AG09309 (cell line): ENCODE data around the gene ARL16.

ENCODE experiments used
- DNase-seq: peaks from one replicate; pipeline ENCODE4 v3.0.0-alpha.2; 2010; ENCODE audit warnings: low read depth
- H3K4me3 ChIP-seq: 2 replicates; pipeline ENCODE4 v1.5.1; 2011; ENCODE audit warnings: mild to moderate bottlenecking, low read depth, low read length, moderate library complexity; ENCODE audit not compliant: control insufficient read depth
- TF ChIP-seq, protein P1 (sequence below): IDR thresholded peaks from 2 replicates; pipeline ENCODE4 v1.5.1; 2011; ENCODE audit warnings: mild to moderate bottlenecking, low read depth, low read length, inconsistent platforms; ENCODE audit not compliant: insufficient read depth, control insufficient read depth; ENCODE audit errors: missing control alignments

Gene ARL16

DNA sequence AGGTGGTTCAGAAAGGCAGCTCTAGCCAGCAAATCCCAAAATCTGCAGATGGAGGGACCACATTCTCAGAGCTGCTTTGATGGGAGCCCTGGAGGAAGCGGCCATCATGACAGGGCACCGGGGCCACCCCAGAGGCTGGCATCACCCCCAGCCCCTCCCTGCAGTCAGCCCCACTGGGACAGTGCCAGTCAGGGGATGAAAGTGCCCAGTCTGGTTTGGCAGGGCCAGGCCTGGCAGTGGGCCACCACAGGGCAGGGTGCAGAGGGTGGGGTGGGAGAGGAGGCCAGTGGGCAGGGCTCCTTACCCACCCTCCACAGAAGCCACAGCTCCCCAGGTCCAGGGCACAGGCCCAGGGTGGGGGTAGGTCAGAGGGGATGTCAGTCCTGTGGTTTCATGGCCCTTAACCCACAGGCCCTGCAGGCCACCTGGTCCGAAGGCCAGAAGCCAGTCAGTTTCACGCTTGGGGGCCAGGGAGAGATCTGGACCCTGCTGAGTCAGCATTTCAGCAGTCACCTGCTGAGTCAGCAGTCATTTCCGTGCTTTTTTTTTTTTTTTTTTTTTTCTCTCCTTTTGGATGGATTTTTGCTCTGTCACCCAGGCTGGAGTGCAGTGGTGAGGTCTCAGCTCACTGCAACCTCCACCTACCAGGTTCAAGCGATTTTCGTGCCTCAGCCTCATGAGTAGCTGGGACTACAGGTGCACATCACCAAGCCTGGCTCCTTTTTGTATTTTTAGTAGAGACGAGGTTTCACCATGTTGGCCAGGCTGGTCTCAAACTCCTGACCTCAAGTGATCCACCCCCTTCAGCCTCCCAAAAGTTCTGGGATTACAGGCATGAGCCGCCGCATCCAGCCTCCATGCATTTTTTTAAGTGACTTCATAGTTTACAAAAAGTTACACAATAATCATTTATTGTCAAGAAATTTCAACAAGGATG, 38.9 kb upstream of the ARL16 start:
- no peak overlapping the region for H3K4me3 ChIP-seq
- no peak for DNase-seq
- TF ChIP-seq, protein P1, sequence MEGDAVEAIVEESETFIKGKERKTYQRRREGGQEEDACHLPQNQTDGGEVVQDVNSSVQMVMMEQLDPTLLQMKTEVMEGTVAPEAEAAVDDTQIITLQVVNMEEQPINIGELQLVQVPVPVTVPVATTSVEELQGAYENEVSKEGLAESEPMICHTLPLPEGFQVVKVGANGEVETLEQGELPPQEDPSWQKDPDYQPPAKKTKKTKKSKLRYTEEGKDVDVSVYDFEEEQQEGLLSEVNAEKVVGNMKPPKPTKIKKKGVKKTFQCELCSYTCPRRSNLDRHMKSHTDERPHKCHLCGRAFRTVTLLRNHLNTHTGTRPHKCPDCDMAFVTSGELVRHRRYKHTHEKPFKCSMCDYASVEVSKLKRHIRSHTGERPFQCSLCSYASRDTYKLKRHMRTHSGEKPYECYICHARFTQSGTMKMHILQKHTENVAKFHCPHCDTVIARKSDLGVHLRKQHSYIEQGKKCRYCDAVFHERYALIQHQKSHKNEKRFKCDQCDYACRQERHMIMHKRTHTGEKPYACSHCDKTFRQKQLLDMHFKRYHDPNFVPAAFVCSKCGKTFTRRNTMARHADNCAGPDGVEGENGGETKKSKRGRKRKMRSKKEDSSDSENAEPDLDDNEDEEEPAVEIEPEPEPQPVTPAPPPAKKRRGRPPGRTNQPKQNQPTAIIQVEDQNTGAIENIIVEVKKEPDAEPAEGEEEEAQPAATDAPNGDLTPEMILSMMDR = no peak

DNA sequence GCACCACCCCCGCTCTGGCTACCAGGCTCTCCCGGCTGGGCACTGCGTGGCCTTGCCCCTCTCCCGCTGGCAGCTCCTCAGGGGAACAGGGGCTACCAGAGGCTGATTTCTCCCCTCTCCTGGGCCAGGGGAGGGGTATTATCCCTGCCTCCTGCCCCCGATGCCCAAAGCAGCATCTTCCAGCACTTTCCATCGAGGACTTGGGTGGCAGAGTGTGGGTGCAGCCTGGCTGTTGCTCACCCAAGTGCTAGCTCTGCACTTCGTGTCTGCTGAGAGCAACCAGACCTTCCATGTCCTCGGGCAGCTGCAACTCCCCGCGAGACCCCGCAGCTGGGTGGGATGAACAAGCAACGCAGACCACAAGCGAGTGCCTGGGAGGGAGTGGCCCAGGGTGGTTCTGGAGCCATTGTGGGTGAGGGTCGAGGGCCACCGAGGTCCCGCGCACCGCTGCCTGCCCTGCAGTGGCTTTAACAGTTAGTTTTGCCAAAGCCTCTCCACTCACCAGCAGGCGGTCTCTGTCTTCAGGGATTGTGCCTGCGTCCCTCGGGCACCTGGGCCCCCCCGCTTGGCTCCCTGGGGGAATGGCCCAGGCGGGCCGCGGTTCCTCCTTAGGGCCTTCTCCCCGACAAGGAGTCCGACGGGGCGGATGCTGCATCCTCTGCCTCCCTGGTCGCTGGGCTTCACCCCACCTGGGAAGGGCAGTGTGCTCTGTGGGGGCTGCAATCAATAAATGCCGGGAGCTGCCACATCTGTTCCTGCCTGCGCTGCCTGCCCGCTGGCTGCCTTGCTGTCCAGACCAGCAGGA, 36.9 kb upstream of the ARL16 start:
- TF ChIP-seq, protein P1 = no peak
- DNase-seq = no peak
- H3K4me3 ChIP-seq = no peak overlapping the region

DNA sequence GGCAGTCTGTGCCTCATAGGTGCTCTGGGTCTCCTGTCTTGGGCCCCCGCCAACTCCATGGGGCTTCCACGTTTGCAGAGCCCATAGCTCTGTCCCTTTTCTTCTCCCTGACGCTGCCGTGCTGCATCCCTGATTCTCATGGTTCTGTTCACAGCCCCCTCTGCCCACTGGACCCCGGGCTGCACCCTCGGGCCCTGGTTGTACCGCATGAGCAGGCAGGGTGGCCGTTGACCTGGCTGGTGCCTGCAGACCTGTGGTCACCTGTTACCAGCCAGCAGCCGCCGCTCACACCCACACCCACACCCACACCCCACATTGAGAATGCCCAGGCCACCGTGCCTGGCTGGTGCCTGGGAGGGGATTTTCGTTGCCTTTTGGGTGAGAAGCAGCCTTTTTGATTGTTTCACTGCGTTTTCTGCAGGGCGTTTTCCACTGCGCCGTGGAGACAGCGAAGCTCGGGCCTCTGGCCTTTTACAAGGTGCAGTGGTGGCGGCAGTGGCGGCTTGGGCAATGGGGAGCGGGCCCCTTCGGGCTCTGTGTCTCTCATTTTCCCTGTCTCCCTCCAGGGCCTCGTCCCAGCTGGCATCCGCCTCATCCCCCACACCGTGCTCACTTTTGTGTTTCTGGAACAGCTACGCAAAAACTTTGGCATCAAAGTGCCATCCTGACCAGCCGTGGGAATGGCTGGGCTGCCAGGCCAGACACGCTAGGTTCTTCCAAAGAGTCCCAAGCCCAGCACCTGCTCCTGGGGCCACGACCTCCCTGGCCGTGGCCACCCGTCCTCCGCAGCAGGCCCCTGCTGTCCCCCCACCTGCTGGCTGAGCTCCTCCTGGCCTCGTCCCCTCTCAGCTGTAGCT, 36.0 kb upstream of the ARL16 start:
- TF ChIP-seq, protein P1 = no peak
- H3K4me3 ChIP-seq = no peak overlapping the region
- no peak for DNase-seq

DNA sequence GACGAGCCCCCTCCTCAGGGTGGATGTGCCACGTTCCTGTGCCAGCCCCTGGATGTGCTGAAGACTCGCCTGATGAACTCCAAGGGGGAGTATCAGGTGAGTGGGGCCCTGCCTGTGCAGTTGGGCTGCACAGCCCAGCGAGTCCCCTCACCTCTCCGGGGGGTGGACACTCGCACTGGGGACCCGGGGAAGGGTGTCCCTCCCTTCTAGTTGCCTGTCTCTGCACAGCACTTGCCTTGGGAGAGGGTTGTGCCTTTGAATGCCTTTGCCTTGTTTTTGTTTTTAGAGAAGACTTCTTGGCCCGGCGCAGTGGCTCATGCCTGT, 34.1 kb upstream of the ARL16 start:
- no peak for DNase-seq
- no peak overlapping the region for H3K4me3 ChIP-seq
- TF ChIP-seq, protein P1 = no peak

DNA sequence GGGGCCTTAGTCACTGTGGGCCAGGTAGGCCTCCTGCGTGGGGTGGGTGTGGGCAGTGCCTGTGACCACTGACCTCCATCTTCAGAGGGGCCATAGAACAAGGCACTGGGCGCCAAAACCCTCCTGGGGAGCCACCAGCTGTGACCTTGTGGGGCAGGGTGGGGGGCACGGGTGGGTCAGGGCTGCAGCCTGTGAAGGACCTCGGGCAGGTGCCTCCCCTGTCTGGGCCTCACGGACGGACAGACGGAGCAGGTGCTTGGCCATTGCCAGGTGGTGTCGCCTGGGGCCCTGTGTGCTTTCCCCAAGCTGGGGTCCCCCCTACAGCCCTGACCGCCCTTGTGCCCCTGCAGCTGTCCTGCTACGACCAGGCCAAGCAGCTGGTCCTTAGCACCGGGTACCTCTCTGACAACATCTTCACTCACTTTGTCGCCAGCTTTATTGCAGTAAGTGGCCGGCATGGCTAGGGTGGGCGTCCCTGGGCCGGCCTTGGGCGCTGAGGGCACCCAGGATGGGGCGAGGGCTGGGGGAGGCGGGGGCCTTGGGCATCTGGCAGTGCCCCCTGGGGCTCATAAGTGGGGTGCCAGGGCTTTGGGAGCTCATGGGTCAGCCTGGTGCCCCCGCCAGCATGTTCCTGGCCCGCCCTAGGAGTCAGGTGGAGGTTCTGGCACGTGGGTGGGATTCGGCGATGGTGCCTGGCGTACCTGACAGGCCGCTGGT, 33.6 kb upstream of the ARL16 start:
- TF ChIP-seq, protein P1 = no peak
- no peak for DNase-seq
- H3K4me3 ChIP-seq = no peak overlapping the region

DNA sequence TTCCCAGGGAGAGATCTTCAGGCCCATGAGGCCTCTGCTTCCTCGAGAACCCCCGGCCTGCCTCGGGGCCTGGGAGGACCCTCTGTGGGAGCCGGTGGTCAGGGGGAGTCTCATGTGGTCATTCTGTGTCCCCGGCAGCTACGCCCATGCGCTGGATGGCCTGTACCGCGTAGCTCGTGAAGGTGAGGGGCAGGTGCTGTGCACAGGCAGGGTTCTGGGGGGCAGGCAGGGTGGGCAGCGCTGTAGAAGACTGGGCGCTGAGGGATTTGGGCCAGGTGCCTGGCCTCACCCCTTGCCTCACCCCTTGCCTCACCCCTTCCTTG, 33.0 kb upstream of the ARL16 start:
- no peak overlapping the region for H3K4me3 ChIP-seq
- TF ChIP-seq, protein P1 = no peak
- DNase-seq = no peak
